ENCODE measurements around the gene TRPM4. TPM values are rescaled to one million over a fixed set of nuclear protein-coding genes. Genes with fewer than 3 reads are reported as not detected.

TRPM4 gene
- total and polyA plus RNA-seq, 2 experiments from 2014 or later = 7.0 to 20.5 TPM

GRCh38 chr19:49161987-49162386, 4.4 kb downstream of the TRPM4 start:
- Histone ChIP-seq H2AFZ (no peak overlapping the region), H3K79me2 (peaks cover 6% of the 10 kb centered on the region), H4K20me1 (ENCODE audit: insufficient read depth, poor library complexity, severe bottlenecking) (no peaks in the 10 kb centered on the region), H3K27ac (no peak overlapping the region), H3K9me3 (ENCODE audit: low read depth) (no peaks in the 10 kb centered on the region), H3K9me2 (replicated peaks; ENCODE audit: insufficient read depth) (no peaks in the 10 kb centered on the region), H3K27me3 (peaks cover 3% of the 10 kb centered on the region), H3K36me3 (replicated peaks; ENCODE audit: insufficient read depth, low read depth) (no peaks in the 10 kb centered on the region), H3K4me3 (no peak overlapping the region), H3K4me1 (ENCODE audit: insufficient read depth) (peaks cover 6% of the 10 kb centered on the region), H3K4me2 (no peak overlapping the region)
- 77% methylated on average over 4 of the region's 4 CpGs for WGBS (ENCODE audit: low lambda C conversion rate, missing lambda C conversion rate)
- TF ChIP-seq CTCF (IDR thresholded peaks at IDR 0.05; ENCODE audit: poor library complexity) (no peak), EZH2phosphoT487 (IDR thresholded peaks at IDR 0.05; ENCODE audit: low read depth, severe bottlenecking, unreplicated experiment) (no peak), EZH2 (IDR thresholded peaks at IDR 0.05; ENCODE audit: borderline replicate concordance) (no peak)
- DNase-seq (ENCODE audit: low spot score) = no peak

GRCh38 chr19:49165111-49165750, 7.6 kb downstream of the TRPM4 start:
- Histone ChIP-seq H3K79me2 (no peaks in the 10 kb centered on the region), H3K36me3 (replicated peaks; ENCODE audit: insufficient read depth, low read depth) (no peaks in the 10 kb centered on the region), H3K9me2 (replicated peaks; ENCODE audit: insufficient read depth) (no peaks in the 10 kb centered on the region), H4K20me1 (ENCODE audit: insufficient read depth, poor library complexity, severe bottlenecking) (no peaks in the 10 kb centered on the region), H3K4me3 (no peak overlapping the region), H3K27me3 (peaks cover 3% of the 10 kb centered on the region), H3K9me3 (ENCODE audit: low read depth) (no peaks in the 10 kb centered on the region), H3K4me1 (ENCODE audit: insufficient read depth) (no peaks in the 10 kb centered on the region), H2AFZ (no peak overlapping the region), H3K4me2 (no peak overlapping the region), H3K27ac (no peak overlapping the region)
- no peak for DNase-seq (ENCODE audit: low spot score)
- WGBS (ENCODE audit: low lambda C conversion rate, missing lambda C conversion rate) = 79% methylated on average over 24 of the region's 24 CpGs
- TF ChIP-seq CTCF (IDR thresholded peaks at IDR 0.05; ENCODE audit: poor library complexity) (no peak), EZH2 (IDR thresholded peaks at IDR 0.05; ENCODE audit: borderline replicate concordance) (no peak), EZH2phosphoT487 (IDR thresholded peaks at IDR 0.05; ENCODE audit: low read depth, severe bottlenecking, unreplicated experiment) (no peak)

GRCh38 chr19:49165865-49166301, 8.3 kb downstream of the TRPM4 start:
- no peak overlapping the region for H3K4me3 ChIP-seq

More at GRCh38 chr19:49165865-49166301, 8.3 kb downstream of the TRPM4 start:
- no peaks in the 10 kb centered on the region for H3K36me3 ChIP-seq (replicated peaks; ENCODE audit: insufficient read depth, low read depth)
- no peaks in the 10 kb centered on the region for H4K20me1 ChIP-seq (ENCODE audit: insufficient read depth, poor library complexity, severe bottlenecking)
- no peaks in the 10 kb centered on the region for H3K79me2 ChIP-seq
- 93% methylated on average over 18 of the region's 30 CpGs for WGBS (ENCODE audit: low lambda C conversion rate, missing lambda C conversion rate)
- no peaks in the 10 kb centered on the region for H3K9me2 ChIP-seq (replicated peaks; ENCODE audit: insufficient read depth)
- H2AFZ ChIP-seq = no peak overlapping the region
- H3K4me2 ChIP-seq = no peak overlapping the region
- TF ChIP-seq CTCF (IDR thresholded peaks at IDR 0.05; ENCODE audit: poor library complexity) (no peak), EZH2phosphoT487 (IDR thresholded peaks at IDR 0.05; ENCODE audit: low read depth, severe bottlenecking, unreplicated experiment) (no peak), EZH2 (IDR thresholded peaks at IDR 0.05; ENCODE audit: borderline replicate concordance) (no peak)
- H3K4me1 ChIP-seq (ENCODE audit: insufficient read depth) = no peaks in the 10 kb centered on the region
- no peak for DNase-seq (ENCODE audit: low spot score)
- H3K27ac ChIP-seq = no peak overlapping the region
- peaks cover 3% of the 10 kb centered on the region for H3K27me3 ChIP-seq
- no peaks in the 10 kb centered on the region for H3K9me3 ChIP-seq (ENCODE audit: low read depth)

All from hepatocyte (in vitro differentiated cells).